Measurements from ENCODE around the gene ARHGEF28.

The ARHGEF28 gene

GRCh38 chr5:73732045-73732444, 106.0 kb downstream of the ARHGEF28 start:
- DNase-seq (ENCODE audit: low read depth in 2 of 3, low spot score in 1 of 3), result no peak

DNA sequence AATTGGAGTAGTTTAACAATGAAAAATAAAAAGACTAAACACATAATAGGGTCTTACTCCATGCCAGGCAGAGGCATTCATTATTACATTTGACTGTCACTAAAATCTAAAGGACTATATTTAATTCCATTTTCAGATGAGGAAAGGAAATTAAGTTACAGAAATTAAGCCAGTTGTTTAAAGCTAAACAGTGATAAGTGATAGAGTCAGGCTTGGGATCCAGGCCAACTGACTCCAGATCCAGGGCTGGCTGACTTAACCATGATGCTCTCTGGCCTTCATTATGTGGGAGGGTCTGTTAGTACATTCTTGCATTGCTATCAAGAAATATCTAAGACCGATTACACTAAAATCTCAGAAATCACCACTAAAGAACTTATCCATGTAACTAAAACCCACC, 107.2 kb downstream of the ARHGEF28 start:
- no peak for DNase-seq (ENCODE audit: low read depth in 2 of 3, low spot score in 1 of 3)

- no peak for DNase-seq (ENCODE audit: low read depth in 2 of 3, low spot score in 1 of 3)
Observed at GRCh38 chr5:73735032-73735734, 109.2 kb downstream of the ARHGEF28 start.

- DNase-seq (ENCODE audit: low read depth in 2 of 3, low spot score in 1 of 3), result no peak
Observed at GRCh38 chr5:73739650-73740049, 113.7 kb downstream of the ARHGEF28 start.

GRCh38 chr5:73740274-73740790, 114.3 kb downstream of the ARHGEF28 start:
- no peak for DNase-seq (ENCODE audit: low read depth in 2 of 3, low spot score in 1 of 3)

GRCh38 chr5:73743161-73743560, 117.2 kb downstream of the ARHGEF28 start:
- no peak for DNase-seq (ENCODE audit: low read depth in 2 of 3, low spot score in 1 of 3)

- no peak for DNase-seq (ENCODE audit: low read depth in 2 of 3, low spot score in 1 of 3)
Observed at GRCh38 chr5:73745836-73746235, 119.8 kb downstream of the ARHGEF28 start.

DNA sequence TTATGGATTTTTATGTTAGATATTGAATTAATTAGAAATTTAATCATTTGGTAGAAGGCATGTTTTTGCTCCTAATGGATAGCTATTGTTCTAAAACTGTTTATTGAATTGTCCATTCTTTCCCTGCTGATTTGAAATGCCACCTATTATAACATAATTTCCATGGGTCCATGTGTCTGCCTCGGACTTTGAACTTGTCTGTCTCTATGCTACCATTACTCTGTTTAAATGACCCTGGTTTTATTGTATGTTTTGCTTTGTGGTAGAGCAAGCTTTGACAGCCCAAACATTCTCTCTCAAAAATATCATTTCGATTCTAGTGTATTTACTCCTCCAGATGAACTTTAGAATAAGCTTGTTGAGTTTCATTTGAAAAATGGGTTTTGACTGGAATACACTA, 120.6 kb downstream of the ARHGEF28 start:
- no peak for DNase-seq (ENCODE audit: low read depth in 2 of 3, low spot score in 1 of 3)

DNA sequence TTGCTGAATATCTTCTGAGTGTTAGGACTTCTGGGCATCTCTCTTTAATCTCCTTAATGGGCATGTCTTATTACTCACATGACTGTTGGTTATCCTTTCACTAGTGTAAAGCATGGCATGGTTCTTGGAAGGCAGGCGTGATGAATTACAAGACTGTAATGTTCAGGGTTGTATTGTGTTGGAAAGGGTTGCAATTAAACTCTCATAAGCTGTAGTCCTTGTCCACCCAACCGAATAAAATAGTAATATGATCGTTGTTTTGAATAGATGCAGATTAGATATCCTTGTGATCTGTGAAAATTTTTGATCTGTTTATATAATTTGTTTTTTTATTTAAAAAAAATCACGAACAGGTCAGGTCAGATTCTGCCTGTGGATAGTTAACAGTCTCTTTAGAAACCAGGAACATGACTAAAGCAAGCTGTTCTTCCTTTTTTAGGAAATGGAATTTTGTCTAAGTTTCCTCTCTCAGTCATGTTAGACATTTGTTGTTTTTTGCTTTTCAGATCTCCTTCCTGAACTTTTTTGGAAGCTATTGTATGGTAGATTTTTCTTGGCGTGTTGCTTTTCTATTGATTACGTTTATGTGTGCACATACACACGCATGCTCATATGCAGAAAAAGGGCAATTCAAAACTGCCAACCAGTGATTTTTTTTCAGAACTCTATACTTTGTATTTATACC, 121.8 kb downstream of the ARHGEF28 start:
- DNase-seq (ENCODE audit: low read depth in 2 of 3, low spot score in 1 of 3), result no peak

GRCh38 chr5:73748510-73749400, 122.8 kb downstream of the ARHGEF28 start:
- DNase-seq (ENCODE audit: low read depth in 2 of 3, low spot score in 1 of 3), result no peak

GRCh38 chr5:73749485-73750270, 123.7 kb downstream of the ARHGEF28 start:
- DNase-seq (ENCODE audit: low read depth in 2 of 3, low spot score in 1 of 3), result no peak

DNA sequence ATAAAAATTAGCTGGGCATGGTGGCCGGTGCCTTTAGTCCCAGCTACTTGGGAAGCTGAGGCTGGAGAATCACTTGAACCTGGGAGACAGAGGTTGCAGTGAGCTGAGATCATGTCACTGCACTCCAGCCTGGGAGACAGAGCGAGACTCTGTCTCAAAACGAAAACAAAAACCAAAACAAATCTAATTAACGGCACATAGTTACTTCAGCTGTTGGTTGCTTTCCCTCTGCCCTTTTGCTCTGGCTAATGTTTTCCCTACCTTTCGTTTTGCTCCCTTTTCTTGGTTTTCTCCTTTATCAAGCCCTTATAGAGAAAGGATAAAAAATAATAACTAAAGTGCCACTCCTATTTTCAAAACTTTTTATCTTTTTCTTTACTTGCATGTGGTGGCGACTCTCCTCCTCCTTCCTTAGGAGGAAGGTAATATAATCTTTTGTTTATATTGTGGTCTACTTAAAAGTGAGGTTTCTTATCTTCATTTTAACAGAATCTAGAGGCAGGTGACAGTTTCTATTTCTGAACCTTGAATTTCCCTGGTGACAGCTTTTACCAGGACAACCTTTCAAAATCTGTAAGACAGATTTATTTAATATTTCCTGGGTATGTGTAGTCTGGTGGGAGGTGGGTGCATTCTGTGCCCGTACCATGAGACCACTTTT, 125.4 kb downstream of the ARHGEF28 start:
- no peak for DNase-seq (ENCODE audit: low read depth in 2 of 3, low spot score in 1 of 3)

- no peak for DNase-seq (ENCODE audit: low read depth in 2 of 3, low spot score in 1 of 3)
Observed at GRCh38 chr5:73754254-73754653, 128.3 kb downstream of the ARHGEF28 start.

GRCh38 chr5:73757416-73757815, 131.4 kb downstream of the ARHGEF28 start:
- no peak for DNase-seq (ENCODE audit: low read depth in 2 of 3, low spot score in 1 of 3)

DNA sequence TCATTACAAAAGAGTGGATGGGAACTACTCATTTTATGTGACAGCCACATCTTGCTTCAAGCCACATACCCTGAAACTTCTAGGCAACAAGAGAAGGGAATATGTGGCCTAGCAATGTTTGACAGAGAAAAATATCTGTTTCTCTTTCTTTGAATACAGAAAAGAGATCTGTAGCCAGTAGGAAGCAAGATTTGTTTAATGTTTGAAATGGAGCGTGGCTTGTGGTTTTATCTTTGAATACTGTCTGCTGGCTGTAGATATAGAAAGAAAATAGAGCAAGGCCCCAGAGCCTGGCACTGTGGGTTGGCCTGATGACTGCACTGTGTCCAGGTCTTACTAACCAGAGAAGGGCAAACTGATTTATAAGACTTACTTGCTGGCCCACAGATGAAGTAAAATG, 133.8 kb downstream of the ARHGEF28 start:
- DNase-seq (ENCODE audit: low read depth in 2 of 3, low spot score in 1 of 3), result no peak

DNA sequence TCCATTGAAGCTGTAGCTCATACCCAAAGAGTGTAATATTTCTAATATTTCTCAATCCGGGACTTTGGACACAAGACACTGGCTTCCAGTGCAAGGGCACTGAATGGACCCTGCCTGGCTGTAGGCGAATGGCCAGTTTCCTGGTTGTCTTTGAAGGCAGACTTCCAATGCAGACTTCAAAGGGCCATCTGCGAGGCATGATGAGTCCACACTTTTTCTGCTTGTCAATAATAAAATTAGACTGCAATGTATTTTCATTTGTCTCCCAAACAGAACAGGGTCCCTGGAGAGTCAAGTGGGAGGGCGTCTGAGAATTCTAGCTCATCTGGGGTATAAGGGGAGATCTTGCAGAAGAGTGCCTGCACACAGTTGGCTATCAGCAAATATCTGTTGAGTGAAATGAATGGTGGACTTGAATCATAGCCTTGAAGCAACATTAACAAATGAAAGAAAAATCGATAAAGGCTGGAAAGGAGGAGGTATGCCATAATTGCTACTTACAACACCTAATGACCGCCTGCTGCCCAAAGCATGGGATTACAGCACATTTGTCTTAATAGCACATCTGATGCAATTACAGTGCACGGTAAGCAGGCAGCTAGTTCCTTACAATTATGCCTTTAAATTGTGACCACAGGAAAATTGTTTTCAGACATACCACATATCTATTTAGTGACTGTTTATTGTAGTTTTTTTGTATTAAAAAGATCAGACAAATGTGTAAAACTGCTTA, 137.5 kb downstream of the ARHGEF28 start:
- no peak for DNase-seq (ENCODE audit: low read depth in 2 of 3, low spot score in 1 of 3)

DNA sequence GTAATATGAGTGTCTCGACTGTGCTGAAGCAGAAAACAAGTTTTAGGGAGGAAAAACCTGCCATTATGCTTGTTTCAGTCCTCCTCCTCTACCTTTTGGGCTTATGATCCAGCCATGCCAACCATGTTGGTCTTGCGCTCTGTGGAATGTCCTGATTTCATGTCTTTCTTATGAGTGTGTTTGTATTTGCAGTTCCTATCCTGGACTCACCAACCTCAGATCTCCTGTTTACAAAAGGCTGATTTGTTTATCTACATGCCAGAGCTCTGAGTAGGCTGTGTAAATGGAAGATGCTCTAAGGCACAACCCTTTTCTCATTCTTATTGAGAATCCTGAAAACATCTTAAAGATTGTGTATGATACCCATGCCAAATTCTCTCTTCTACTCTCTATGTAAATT, 138.6 kb downstream of the ARHGEF28 start:
- DNase-seq (ENCODE audit: low read depth in 2 of 3, low spot score in 1 of 3), result no peak

DNA sequence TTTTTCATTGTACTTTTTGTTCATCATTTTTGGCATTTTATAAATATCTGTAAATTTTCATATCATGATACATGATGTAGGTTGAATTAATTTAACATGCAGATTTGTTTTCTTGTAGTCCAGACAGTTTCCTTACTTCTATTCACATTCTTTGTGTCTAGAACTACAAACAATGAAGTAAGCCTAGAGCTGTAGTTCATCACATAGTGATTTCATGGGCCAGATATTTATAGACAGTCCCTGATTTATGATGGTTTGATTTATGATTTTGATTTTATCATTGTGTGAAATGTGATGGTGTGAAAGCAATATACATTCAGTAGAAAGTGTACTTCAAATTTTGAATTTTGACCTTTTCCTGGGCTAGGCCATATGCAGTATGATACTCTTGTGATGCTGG, 139.0 kb downstream of the ARHGEF28 start:
- DNase-seq (ENCODE audit: low read depth in 2 of 3, low spot score in 1 of 3), result no peak

DNA sequence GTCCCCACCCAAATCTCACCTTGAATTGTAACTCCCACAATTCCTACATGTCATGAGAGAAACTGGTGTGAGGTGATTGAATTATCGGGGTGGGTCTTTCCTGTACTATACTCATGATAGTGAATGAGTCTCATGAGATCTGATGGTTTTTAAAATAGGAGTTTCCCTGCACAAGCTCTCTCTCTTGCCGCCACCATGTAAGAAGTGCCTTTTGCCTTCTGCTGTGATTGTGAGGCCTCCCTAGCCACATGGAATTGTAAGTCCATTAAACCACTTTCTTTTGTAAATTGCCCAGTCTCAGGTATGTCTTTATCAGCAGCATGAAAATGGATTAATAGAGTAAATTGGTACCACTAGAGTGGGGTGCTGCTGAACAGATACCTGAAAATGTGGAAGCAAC, 140.9 kb downstream of the ARHGEF28 start:
- no peak for DNase-seq (ENCODE audit: low read depth in 2 of 3, low spot score in 1 of 3)
